HFFc6 (cell line): ENCODE measurements around the gene ELMO1. TPM values are rescaled to one million over a fixed set of nuclear protein-coding genes. Genes with fewer than 3 reads are reported as not detected.

Experiments
- DNase-seq: peaks from one replicate; pipeline ENCODE4 v3.0.0-alpha.2; 2018
- H3K27ac Mint-ChIP-seq: 2 replicates; pipeline ENCODE4 v1.8.0; 2020; ENCODE audit warnings: mild to moderate bottlenecking, mixed read lengths
- H3K27me3 Mint-ChIP-seq: 2 replicates; pipeline ENCODE4 v1.8.0; 2021; ENCODE audit warnings: mild to moderate bottlenecking, moderate library complexity, mixed read lengths; ENCODE audit not compliant: insufficient read depth
- H3K36me3 Mint-ChIP-seq: 2 replicates; pipeline ENCODE4 v1.8.0; 2021; ENCODE audit warnings: low read depth, mixed read lengths
- H3K4me1 Mint-ChIP-seq: 2 replicates; pipeline ENCODE4 v1.8.0; 2020; ENCODE audit warnings: low read depth, mixed read lengths
- H3K4me3 Mint-ChIP-seq: 2 replicates; pipeline ENCODE4 v1.8.0; 2020; ENCODE audit warnings: mild to moderate bottlenecking, moderate library complexity, mixed read lengths
- H3K9me3 Mint-ChIP-seq: 2 replicates; pipeline ENCODE4 v1.8.0; 2020; ENCODE audit warnings: mild to moderate bottlenecking, mixed read lengths
- total RNA-seq, 6 experiments: library from RNA; stranded (reverse); fragmentation: NEBNext Ultra II Directional; extraction: Animal tissue kit (Norgen Biotek cat#: 25700); gene quantifications; 2 replicates in 1 of 6; 3 replicates in 5 of 6; pipeline ENCODE4 v1.2.3, GENCODE V29; 2021
- TF ChIP-seq, protein P1 (sequence below): fragments of 200-600 bp; sonication (generic); IDR thresholded peaks from 2 replicates; pipeline ENCODE4 v1.5.0; 2021; ENCODE audit warnings: antibody characterized with exemption, mild to moderate bottlenecking

ELMO1 gene
- total RNA-seq, 6 experiments from 2014 or later = not detected

DNA sequence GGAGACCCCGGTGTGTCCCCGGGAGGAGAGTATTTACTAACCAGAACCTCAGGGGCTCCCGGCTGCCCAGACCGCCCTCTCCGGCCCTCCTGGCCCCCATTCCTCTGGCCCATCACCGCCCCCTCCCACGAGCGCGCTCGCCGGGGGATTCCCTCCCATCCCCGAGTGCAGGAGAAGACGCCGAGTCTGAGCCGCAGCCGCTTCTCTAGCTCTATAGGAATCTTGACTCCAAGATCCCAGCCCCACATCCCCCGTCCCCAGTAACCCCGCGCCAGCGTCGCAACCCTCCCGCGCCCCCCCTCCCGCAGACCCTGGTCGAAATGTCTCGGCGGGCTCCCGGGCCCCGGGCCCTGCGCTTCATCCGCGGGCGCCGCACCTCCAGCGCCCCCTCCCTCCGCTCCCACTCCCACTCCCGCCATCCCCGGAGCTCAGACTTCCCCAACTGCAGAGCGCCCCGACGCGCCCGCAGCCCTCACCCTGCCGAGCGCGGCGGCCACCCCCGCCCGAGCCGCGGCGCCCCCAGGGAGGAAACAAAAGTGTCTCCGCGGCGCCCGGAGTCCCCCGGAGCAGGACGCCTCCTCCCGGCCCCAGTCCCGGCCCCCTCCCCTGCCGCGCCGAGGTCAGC lies 541 bp downstream of the ELMO1 start:
- no peak overlapping the region for H3K27ac Mint-ChIP-seq
- H3K27me3 Mint-ChIP-seq = no peaks in the 10 kb centered on the region; the same call in 1 of the 2 replicates
- H3K9me3 Mint-ChIP-seq = peaks cover 30% of the 10 kb centered on the region
- H3K4me1 Mint-ChIP-seq = no peaks in the 10 kb centered on the region
- TF ChIP-seq, protein P1, sequence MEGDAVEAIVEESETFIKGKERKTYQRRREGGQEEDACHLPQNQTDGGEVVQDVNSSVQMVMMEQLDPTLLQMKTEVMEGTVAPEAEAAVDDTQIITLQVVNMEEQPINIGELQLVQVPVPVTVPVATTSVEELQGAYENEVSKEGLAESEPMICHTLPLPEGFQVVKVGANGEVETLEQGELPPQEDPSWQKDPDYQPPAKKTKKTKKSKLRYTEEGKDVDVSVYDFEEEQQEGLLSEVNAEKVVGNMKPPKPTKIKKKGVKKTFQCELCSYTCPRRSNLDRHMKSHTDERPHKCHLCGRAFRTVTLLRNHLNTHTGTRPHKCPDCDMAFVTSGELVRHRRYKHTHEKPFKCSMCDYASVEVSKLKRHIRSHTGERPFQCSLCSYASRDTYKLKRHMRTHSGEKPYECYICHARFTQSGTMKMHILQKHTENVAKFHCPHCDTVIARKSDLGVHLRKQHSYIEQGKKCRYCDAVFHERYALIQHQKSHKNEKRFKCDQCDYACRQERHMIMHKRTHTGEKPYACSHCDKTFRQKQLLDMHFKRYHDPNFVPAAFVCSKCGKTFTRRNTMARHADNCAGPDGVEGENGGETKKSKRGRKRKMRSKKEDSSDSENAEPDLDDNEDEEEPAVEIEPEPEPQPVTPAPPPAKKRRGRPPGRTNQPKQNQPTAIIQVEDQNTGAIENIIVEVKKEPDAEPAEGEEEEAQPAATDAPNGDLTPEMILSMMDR = no peak
- no peak for DNase-seq
- H3K4me3 Mint-ChIP-seq = no peak overlapping the region
- no peaks in the 10 kb centered on the region for H3K36me3 Mint-ChIP-seq

DNA sequence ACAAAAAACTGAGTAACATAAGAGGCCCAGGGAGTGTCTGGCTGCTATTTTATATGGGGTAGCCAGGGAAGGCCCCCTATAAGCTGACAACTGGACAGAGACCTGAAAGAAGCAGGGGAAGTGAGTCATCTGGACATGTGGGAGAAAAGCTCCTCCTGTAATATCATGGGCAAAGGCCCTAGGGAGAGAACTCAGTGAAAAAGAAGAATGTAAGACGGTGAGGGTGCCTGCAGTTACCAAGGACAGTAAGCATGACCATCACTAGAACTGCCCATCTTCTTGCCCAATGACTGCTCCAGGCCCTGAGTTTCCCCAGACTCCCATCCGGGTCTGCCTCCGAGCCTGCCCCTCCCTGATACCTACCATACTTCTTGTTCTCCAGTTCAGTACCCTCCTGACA lies 2.3 kb downstream of the ELMO1 start:
- no peak for DNase-seq
- TF ChIP-seq, protein P1 = no peak
- H3K27me3 Mint-ChIP-seq = no peaks in the 10 kb centered on the region; the same call in 1 of the 2 replicates
- H3K36me3 Mint-ChIP-seq = no peaks in the 10 kb centered on the region
- no peaks in the 10 kb centered on the region for H3K4me1 Mint-ChIP-seq
- no peak overlapping the region for H3K4me3 Mint-ChIP-seq
- peaks cover 25% of the 10 kb centered on the region for H3K9me3 Mint-ChIP-seq
- no peak overlapping the region for H3K27ac Mint-ChIP-seq

DNA sequence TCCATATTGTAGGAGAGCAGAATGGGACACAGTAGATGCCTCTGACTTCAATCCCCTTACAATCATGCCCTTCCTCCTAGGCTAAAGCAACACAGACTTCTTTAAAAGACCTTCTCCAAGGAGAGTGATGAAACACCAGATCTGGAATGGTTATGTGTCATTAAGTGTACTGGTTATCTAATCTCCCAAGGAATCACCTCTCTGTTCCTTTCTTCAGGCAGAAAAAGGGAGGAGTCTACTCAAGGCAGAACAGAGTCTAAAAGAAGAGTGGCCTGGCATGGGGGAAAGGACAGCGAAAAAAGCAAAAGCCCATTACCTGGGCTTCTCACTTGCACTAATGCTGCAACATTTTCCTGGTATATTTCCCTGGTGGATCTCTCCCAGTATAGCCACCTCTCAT lies 2.9 kb downstream of the ELMO1 start:
- H3K4me1 Mint-ChIP-seq = no peaks in the 10 kb centered on the region
- DNase-seq = no peak
- TF ChIP-seq, protein P1 = no peak
- no peaks in the 10 kb centered on the region for H3K36me3 Mint-ChIP-seq
- H3K9me3 Mint-ChIP-seq = peaks cover 25% of the 10 kb centered on the region
- no peak overlapping the region for H3K4me3 Mint-ChIP-seq
- no peaks in the 10 kb centered on the region; the same call in 1 of the 2 replicates for H3K27me3 Mint-ChIP-seq
- no peak overlapping the region for H3K27ac Mint-ChIP-seq

DNA sequence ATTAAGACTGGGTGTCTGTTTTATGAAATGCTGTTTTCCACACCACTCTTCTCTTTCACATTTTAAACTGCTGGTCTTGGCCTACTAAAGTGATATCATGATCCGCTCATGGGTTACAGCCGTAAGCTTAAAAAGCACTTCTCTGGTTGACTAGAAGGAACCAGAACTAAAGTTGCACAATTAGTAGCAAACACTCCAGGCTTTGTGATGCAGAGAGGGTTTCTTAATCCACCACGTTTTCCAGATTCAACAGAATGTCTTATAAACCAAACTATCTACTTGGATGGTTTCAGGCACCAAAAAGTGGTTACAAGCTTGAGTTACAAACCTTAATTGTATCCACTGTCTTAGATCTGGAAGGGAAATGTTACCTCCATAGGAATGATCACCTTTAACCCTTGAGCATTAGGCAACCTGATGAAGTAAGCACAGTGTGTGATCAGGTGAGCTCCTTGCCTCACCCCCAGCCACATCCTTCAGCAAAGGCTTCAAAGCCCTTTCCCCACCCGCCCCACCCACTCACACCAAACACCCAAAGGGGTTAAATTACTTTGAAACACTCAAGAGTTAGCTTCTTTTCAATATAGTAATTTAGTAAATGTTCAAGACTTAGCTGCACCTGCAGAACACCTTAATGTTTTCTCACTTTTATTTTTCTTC lies 3.5 kb downstream of the ELMO1 start:
- Mint-ChIP-seq H3K4me1 (no peaks in the 10 kb centered on the region), H3K4me3 (no peak overlapping the region), H3K27ac (no peak overlapping the region), H3K36me3 (no peaks in the 10 kb centered on the region), H3K27me3 (no peaks in the 10 kb centered on the region; the same call in 1 of the 2 replicates), H3K9me3 (peaks cover 25% of the 10 kb centered on the region)
- TF ChIP-seq, protein P1 = no peak
- DNase-seq = no peak

DNA sequence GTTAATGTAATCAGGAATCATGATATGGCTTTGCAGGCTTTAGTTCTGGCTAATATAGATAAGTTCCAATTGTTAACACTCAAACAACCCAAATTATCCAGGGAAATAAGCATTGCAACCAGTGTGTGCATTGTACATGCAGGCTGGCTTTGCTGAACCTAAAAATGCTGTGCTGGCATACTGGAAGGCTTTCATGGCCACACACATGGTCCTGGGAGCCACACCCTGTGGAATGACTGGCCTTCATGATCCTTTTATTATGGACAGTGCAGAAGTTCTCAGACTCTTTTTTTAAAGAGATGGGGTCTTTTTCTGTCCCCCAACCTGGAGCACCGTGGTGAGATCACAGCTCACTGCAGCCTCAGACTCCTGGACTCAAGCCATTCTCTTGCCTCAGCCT lies 5.0 kb downstream of the ELMO1 start:
- peaks cover 25% of the 10 kb centered on the region for H3K9me3 Mint-ChIP-seq
- H3K27me3 Mint-ChIP-seq = no peaks in the 10 kb centered on the region; the same call in 1 of the 2 replicates
- no peaks in the 10 kb centered on the region for H3K36me3 Mint-ChIP-seq
- TF ChIP-seq, protein P1 = no peak
- H3K4me3 Mint-ChIP-seq = no peak overlapping the region
- no peak for DNase-seq
- no peak overlapping the region for H3K27ac Mint-ChIP-seq
- H3K4me1 Mint-ChIP-seq = no peaks in the 10 kb centered on the region
